OCI-LY7 (cell line): ENCODE data around the gene STPG4. TPM values are rescaled to one million over a fixed set of nuclear protein-coding genes. Genes with fewer than 3 reads are reported as not detected.
"Not testable (repeated sequence)": the region's sequence is repeated elsewhere in the genome, so short reads cannot be mapped to it uniquely, and the experiment has no call there.

Experiments
- BruUV-seq: library from RNA; stranded (reverse); fragments of 400-500 nt; replicated peaks from 2 replicates; lab custom pipeline; 2021; lab: Mats Ljungman, UMichigan
- CTCF ChIA-PET: fragments of 300-600 bp; sonication (Branson Sonifier 250); formaldehyde crosslinking; loops from one replicate; lab custom pipeline; 2022; ENCODE audit warnings: antibody characterized with exemption; ENCODE audit not compliant: unreplicated experiment; lab: Charles Lee
- POLR2A ChIA-PET: fragments of 300-600 bp; sonication (Branson Sonifier 250); formaldehyde crosslinking; loops from one replicate; lab custom pipeline; 2022; ENCODE audit warnings: antibody characterized with exemption; lab: Charles Lee
- DNase-seq: peaks from one replicate; pipeline ENCODE4 v3.0.0-alpha.2; 2015; ENCODE audit warnings: low spot score
- H2AFZ ChIP-seq: fragments of 200-600 bp; sonication (generic), shearing (Covaris generic); 2 replicates; pipeline ENCODE4 v1.6.1; 2014; ENCODE audit warnings: mild to moderate bottlenecking, antibody characterized with exemption, low read length, moderate library complexity
- H3K27ac ChIP-seq: fragments of 200-600 bp; sonication (generic); 2 replicates; pipeline ENCODE4 v1.5.1; 2014; ENCODE audit warnings: mixed run types, low read depth, mild to moderate bottlenecking, moderate library complexity, low read length, inconsistent platforms; ENCODE audit not compliant: poor library complexity, severe bottlenecking
- H3K36me3 ChIP-seq: fragments of 200-600 bp; sonication (generic); 2 replicates; pipeline ENCODE4 v1.6.1; 2014; ENCODE audit warnings: mild to moderate bottlenecking, antibody characterized with exemption, low read length, moderate library complexity, mixed read lengths; ENCODE audit not compliant: insufficient read depth
- H3K4me1 ChIP-seq: fragments of 200-600 bp; sonication (generic); 2 replicates; pipeline ENCODE4 v1.5.1; 2014; ENCODE audit warnings: mild to moderate bottlenecking, low read length; ENCODE audit not compliant: insufficient read depth, poor library complexity, severe bottlenecking
- H3K4me2 ChIP-seq: fragments of 200-600 bp; sonication (generic); 2 replicates; pipeline ENCODE4 v1.6.1; 2014; ENCODE audit warnings: mild to moderate bottlenecking, low read length
- H3K4me3 ChIP-seq: fragments of 200-600 bp; sonication (generic); 2 replicates; pipeline ENCODE4 v1.5.1; 2014; ENCODE audit warnings: mild to moderate bottlenecking, low read depth, low read length; ENCODE audit not compliant: poor library complexity, severe bottlenecking
- H3K79me2 ChIP-seq: fragments of 200-600 bp; sonication (generic); 2 replicates; pipeline ENCODE4 v1.6.1; 2016; ENCODE audit warnings: low read depth, mild to moderate bottlenecking, low read length, moderate library complexity, mixed read lengths; ENCODE audit not compliant: insufficient read depth
- H3K9me2 ChIP-seq: fragments of 200-600 bp; sonication (generic); 2 replicates; pipeline ENCODE4 v1.6.1; 2016; ENCODE audit warnings: mild to moderate bottlenecking, low read length, mixed read lengths; ENCODE audit not compliant: insufficient read depth
- H3K9me3 ChIP-seq: fragments of 200-600 bp; sonication (generic); 2 replicates; pipeline ENCODE4 v1.6.1; 2014; ENCODE audit warnings: mild to moderate bottlenecking, mixed run types, low read length, mixed read lengths
- H4K20me1 ChIP-seq: fragments of 200-600 bp; sonication (generic); 2 replicates; pipeline ENCODE4 v1.6.1; 2014; ENCODE audit warnings: mild to moderate bottlenecking, antibody characterized with exemption, low read length, moderate library complexity, mixed read lengths; ENCODE audit not compliant: insufficient read depth
- CTCF ChIP-seq: fragments of 200-600 bp; sonication (generic); conservative IDR thresholded peaks from 2 replicates; pipeline ENCODE4 v1.5.1; 2014; ENCODE audit warnings: mild to moderate bottlenecking, antibody characterized with exemption, low read length, moderate library complexity, mixed read lengths
- EZH2phosphoT487 ChIP-seq: fragments of 200-600 bp; sonication (generic); IDR thresholded peaks from 2 replicates; pipeline ENCODE4 v1.6.1; 2018; ENCODE audit warnings: low read depth, borderline replicate concordance, mild to moderate bottlenecking, mixed run types, antibody characterized with exemption, low read length, moderate library complexity, mixed read lengths
- intact Hi-C: fragments of 100-400 bp; cut with micrococcal nuclease; formaldehyde crosslinking; loops from one replicate; pipeline ENCODE4 v1.10.0; 2022; ENCODE audit not compliant: unreplicated experiment
- total RNA-seq, 2 experiments: library from RNA; depleted of rRNA in 1 of 2; stranded (reverse); fragments of >200 nt in 1 of 2; shearing (Covaris generic) in 1 of 2; gene quantifications; 2 replicates each; pipeline ENCODE4 v1.2.3, GENCODE V29; 2014 to 2022

Gene STPG4
- total RNA-seq, 2 experiments from 2014 or later, result 0.68 TPM; not detected in 1

GRCh38 chr2:47172156-47172921 is 17.2 kb upstream of the STPG4 start:
- BruUV-seq, result no TSS peak
- Histone ChIP-seq H3K9me3 (no peaks in the 10 kb centered on the region), H3K79me2 (peaks cover 88% of the 10 kb centered on the region), H3K27ac (no peak overlapping the region), H4K20me1 (peaks cover 69% of the 10 kb centered on the region), H2AFZ (no peak overlapping the region), H3K4me1 (peaks cover 56% of the 10 kb centered on the region), H3K4me3 (peak overlapping the region; percentile 98), H3K4me2 (peak overlapping the region; percentile 83), H3K36me3 (peaks cover 84% of the 10 kb centered on the region), H3K9me2 (no peaks in the 10 kb centered on the region)
- ChIA-PET POLR2A (interaction anchor here (0.5 to 1.8 kb wide), 15 partner anchors 8 to 381 kb away, joined by 3 to 7 read pairs (median 4); no protein-coding TSS in a partner anchor), CTCF (no interaction called here)
- no peak for DNase-seq
- intact Hi-C loops, result no loop called here
- TF ChIP-seq CTCF (no peak), EZH2phosphoT487 (no peak)

GRCh38 chr2:47169784-47170183 is 14.7 kb upstream of the STPG4 start:
- Histone ChIP-seq H4K20me1 (peaks cover 86% of the 10 kb centered on the region), H3K4me1 (peaks cover 50% of the 10 kb centered on the region), H3K79me2 (peaks cover 100% of the 10 kb centered on the region), H3K27ac (no peak overlapping the region), H2AFZ (no peak overlapping the region), H3K9me2 (no peaks in the 10 kb centered on the region), H3K36me3 (peaks cover 97% of the 10 kb centered on the region), H3K4me2 (no peak overlapping the region), H3K9me3 (no peaks in the 10 kb centered on the region), H3K4me3 (no peak overlapping the region)
- no TSS peak for BruUV-seq
- ChIA-PET CTCF (no interaction called here), POLR2A (interaction anchor here (0.7 to 1.1 kb wide), 2 partner anchors 8 to 131 kb away, joined by 3 to 7 read pairs; no protein-coding TSS in a partner anchor)
- TF ChIP-seq EZH2phosphoT487 (no peak), CTCF (no peak)
- intact Hi-C loops, result no loop called here
- DNase-seq, result no peak

GRCh38 chr2:47168895-47169294 is 13.8 kb upstream of the STPG4 start:
- H3K9me3 ChIP-seq, H3K4me2 ChIP-seq, H3K9me2 ChIP-seq, H3K27ac ChIP-seq, H2AFZ ChIP-seq, POLR2A ChIA-PET, intact Hi-C loops, DNase-seq, CTCF ChIA-PET, H3K4me3 ChIP-seq, BruUV-seq: not testable (repeated sequence)
- Histone ChIP-seq H3K36me3 (peaks cover 96% of the 10 kb centered on the region), H3K4me1 (peaks cover 47% of the 10 kb centered on the region), H3K79me2 (peaks cover 99% of the 10 kb centered on the region), H4K20me1 (peaks cover 81% of the 10 kb centered on the region)
